MM.1S (cell line): Measurements from ENCODE around the gene OR13F1.

Source experiments
- DNase-seq: peaks from one replicate; pipeline ENCODE4 v3.0.0-alpha.2; 2015
- H2AFZ ChIP-seq: fragments of 300-600 bp; sonication (generic); 2 replicates; pipeline ENCODE4 v1.6.0; 2016; ENCODE audit warnings: antibody characterized with exemption, low read length
- H3F3A ChIP-seq: fragments of 300-600 bp; sonication (generic); 2 replicates; pipeline ENCODE4 v1.6.1; 2016; ENCODE audit warnings: mild to moderate bottlenecking, antibody characterized with exemption, low read length, moderate library complexity, mixed read lengths; ENCODE audit not compliant: insufficient read depth
- H3K27ac ChIP-seq: fragments of 300-600 bp; sonication (generic); 2 replicates; pipeline ENCODE4 v1.5.1; 2016; ENCODE audit warnings: mild to moderate bottlenecking, low read length
- H3K27me3 ChIP-seq: fragments of 300-600 bp; sonication (generic); replicated peaks from 2 replicates; pipeline ENCODE4 v1.6.0; 2016; ENCODE audit warnings: low read length; ENCODE audit not compliant: insufficient read depth
- H3K36me3 ChIP-seq: fragments of 300-600 bp; sonication (generic); replicated peaks from 2 replicates; pipeline ENCODE4 v1.6.1; 2016; ENCODE audit warnings: mild to moderate bottlenecking, low read length, mixed read lengths; ENCODE audit not compliant: insufficient read depth
- H3K4me1 ChIP-seq: fragments of 300-600 bp; sonication (generic); 2 replicates; pipeline ENCODE4 v1.6.1; 2016; ENCODE audit warnings: low read length, mixed read lengths
- H3K4me2 ChIP-seq: fragments of 300-600 bp; sonication (generic); 2 replicates; pipeline ENCODE4 v1.6.0; 2016; ENCODE audit warnings: low read depth, low read length
- H3K4me3 ChIP-seq: fragments of 300-600 bp; sonication (generic); 2 replicates; pipeline ENCODE4 v1.5.1; 2016; ENCODE audit warnings: low read length, mixed read lengths
- H3K79me2 ChIP-seq: fragments of 300-600 bp; sonication (generic); 2 replicates; pipeline ENCODE4 v1.6.1; 2016; ENCODE audit warnings: mixed run types, low read length, mixed read lengths
- H3K9ac ChIP-seq: fragments of 300-600 bp; sonication (generic); 2 replicates; pipeline ENCODE4 v1.6.1; 2016; ENCODE audit warnings: low read length, mixed read lengths
- H3K9me2 ChIP-seq: fragments of 300-600 bp; sonication (generic); replicated peaks from 2 replicates; pipeline ENCODE4 v1.6.1; 2016; ENCODE audit warnings: mild to moderate bottlenecking, low read length, mixed read lengths; ENCODE audit not compliant: insufficient read depth
- H3K9me3 ChIP-seq: fragments of 300-600 bp; sonication (generic); replicated peaks from 2 replicates; pipeline ENCODE4 v1.6.1; 2016; ENCODE audit warnings: mild to moderate bottlenecking, low read length, mixed read lengths; ENCODE audit not compliant: insufficient read depth
- H4K20me1 ChIP-seq: fragments of 300-600 bp; sonication (generic); 2 replicates; pipeline ENCODE4 v1.6.1; 2016; ENCODE audit warnings: mild to moderate bottlenecking, low read length, moderate library complexity, mixed read lengths; ENCODE audit not compliant: insufficient read depth
- EZH2 ChIP-seq: fragments of 300-600 bp; sonication (generic); optimal IDR thresholded peaks from 2 replicates; pipeline ENCODE3; 2017; ENCODE audit warnings: low read depth, mild to moderate bottlenecking, antibody characterized with exemption, low read length, mixed read lengths
- EZH2phosphoT487 ChIP-seq: fragments of 300-600 bp; sonication (generic); IDR thresholded peaks from 2 replicates; pipeline ENCODE4 v1.6.1; 2018; ENCODE audit warnings: antibody characterized with exemption, low read length
- TF ChIP-seq, protein P1 (sequence below): fragments of 300-600 bp; sonication (generic); IDR thresholded peaks from 2 replicates; pipeline ENCODE4 v1.5.1; 2016; ENCODE audit warnings: antibody characterized with exemption, low read length, mixed read lengths

Gene OR13F1

DNA sequence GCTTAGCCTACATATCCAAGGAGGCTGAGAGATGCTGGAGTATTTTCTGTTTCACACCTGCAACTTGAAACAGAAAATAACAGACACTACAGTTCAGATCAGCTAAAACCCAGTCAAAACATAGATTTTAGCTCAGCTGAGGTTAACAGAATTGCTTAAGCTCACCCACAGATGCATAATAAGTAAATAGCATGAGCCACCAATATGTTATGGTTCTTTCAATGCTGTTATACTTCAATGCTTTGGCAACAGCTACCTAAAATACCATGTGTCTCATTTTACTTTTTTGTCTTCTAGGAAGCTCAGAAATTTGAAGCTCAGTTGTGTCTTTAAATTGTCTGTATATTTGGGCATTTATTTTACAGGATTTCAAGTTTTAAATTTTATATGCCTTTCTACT, 35.8 kb upstream of the OR13F1 start:
- H3K27ac ChIP-seq: no peak overlapping the region
- H4K20me1 ChIP-seq: no peaks in the 10 kb centered on the region
- H3F3A ChIP-seq: no peaks in the 10 kb centered on the region
- H3K4me2 ChIP-seq: no peak overlapping the region
- no peak overlapping the region for H2AFZ ChIP-seq
- no peaks in the 10 kb centered on the region for H3K27me3 ChIP-seq
- no peaks in the 10 kb centered on the region for H3K9me3 ChIP-seq
- no peaks in the 10 kb centered on the region for H3K4me1 ChIP-seq
- H3K36me3 ChIP-seq: no peaks in the 10 kb centered on the region
- H3K79me2 ChIP-seq: no peaks in the 10 kb centered on the region
- no peak for DNase-seq
- no peak overlapping the region for H3K4me3 ChIP-seq
- no peaks in the 10 kb centered on the region for H3K9me2 ChIP-seq
- TF ChIP-seq EZH2 (no peak), EZH2phosphoT487 (no peak)
- TF ChIP-seq, protein P1, sequence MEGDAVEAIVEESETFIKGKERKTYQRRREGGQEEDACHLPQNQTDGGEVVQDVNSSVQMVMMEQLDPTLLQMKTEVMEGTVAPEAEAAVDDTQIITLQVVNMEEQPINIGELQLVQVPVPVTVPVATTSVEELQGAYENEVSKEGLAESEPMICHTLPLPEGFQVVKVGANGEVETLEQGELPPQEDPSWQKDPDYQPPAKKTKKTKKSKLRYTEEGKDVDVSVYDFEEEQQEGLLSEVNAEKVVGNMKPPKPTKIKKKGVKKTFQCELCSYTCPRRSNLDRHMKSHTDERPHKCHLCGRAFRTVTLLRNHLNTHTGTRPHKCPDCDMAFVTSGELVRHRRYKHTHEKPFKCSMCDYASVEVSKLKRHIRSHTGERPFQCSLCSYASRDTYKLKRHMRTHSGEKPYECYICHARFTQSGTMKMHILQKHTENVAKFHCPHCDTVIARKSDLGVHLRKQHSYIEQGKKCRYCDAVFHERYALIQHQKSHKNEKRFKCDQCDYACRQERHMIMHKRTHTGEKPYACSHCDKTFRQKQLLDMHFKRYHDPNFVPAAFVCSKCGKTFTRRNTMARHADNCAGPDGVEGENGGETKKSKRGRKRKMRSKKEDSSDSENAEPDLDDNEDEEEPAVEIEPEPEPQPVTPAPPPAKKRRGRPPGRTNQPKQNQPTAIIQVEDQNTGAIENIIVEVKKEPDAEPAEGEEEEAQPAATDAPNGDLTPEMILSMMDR: no peak
- no peak overlapping the region for H3K9ac ChIP-seq

DNA sequence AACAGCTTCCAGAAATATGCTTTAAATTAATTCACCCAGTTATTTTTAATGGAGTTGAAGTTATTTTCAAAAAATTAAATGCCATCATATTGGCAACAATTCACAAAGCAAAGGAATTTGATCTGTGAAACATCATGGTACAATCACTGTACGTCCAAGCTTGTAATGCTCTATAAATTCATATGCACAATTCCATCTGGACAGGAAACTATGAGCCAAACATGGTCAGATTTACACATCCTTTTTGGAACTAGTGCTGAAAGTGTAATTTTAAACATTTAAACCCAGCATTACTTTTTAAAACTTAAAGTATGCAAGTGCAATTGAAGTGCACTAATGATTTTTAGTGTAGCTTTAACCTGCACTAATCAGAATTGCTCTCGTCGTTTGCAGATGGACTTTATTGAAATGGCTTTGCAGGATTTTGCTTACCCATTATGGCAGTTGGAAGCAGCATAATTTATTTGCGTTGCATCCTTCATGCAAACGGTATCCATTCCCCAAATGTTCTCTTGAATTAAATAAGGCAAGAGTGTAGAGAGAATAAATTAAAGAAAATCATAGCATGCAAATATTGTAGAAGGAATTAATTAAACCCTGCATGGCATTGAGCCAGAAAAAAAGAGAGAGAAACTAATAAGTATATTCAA, 21.0 kb upstream of the OR13F1 start:
- TF ChIP-seq, protein P1: no peak
- TF ChIP-seq EZH2 (no peak), EZH2phosphoT487 (no peak)
- DNase-seq: no peak

DNA sequence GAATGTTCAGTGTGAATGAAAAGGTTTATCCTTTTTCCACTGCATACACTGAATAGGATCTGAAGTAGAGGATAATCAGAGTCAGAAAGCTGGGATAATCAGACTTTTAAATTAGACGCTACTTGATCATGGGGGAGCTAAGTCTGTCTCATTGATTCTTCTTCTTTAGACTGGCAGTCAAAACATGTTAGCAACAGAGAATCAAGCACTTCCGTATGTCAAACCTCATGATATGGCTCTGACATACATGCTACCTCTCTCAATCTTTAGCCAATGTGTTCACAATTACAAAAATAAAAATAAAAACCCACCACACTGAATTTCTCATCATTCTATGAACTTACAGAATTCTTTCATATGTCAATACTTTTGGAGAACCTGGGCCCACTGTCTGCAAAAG, 19.0 kb upstream of the OR13F1 start:
- Histone ChIP-seq H3K27me3 (no peaks in the 10 kb centered on the region), H3K4me3 (no peak overlapping the region), H3F3A (no peaks in the 10 kb centered on the region), H4K20me1 (no peaks in the 10 kb centered on the region), H3K36me3 (no peaks in the 10 kb centered on the region), H3K9me3 (no peaks in the 10 kb centered on the region), H3K9ac (no peak overlapping the region), H3K9me2 (no peaks in the 10 kb centered on the region), H3K4me1 (no peaks in the 10 kb centered on the region), H2AFZ (no peak overlapping the region), H3K4me2 (no peak overlapping the region), H3K27ac (no peak overlapping the region), H3K79me2 (no peaks in the 10 kb centered on the region)
- TF ChIP-seq EZH2phosphoT487 (no peak), EZH2 (no peak)
- TF ChIP-seq, protein P1: no peak
- no peak for DNase-seq

More for the DNA sequence above, 21.0 kb upstream of the OR13F1 start:
- H3K9ac ChIP-seq: no peak overlapping the region
- H3K36me3 ChIP-seq: no peaks in the 10 kb centered on the region
- H3K4me3 ChIP-seq: no peak overlapping the region
- no peak overlapping the region for H3K27ac ChIP-seq
- H3F3A ChIP-seq: no peaks in the 10 kb centered on the region
- H2AFZ ChIP-seq: no peak overlapping the region
- H3K4me1 ChIP-seq: no peaks in the 10 kb centered on the region
- no peaks in the 10 kb centered on the region for H3K9me2 ChIP-seq
- H3K79me2 ChIP-seq: no peaks in the 10 kb centered on the region
- H3K27me3 ChIP-seq: no peaks in the 10 kb centered on the region
- H3K9me3 ChIP-seq: no peaks in the 10 kb centered on the region
- no peaks in the 10 kb centered on the region for H4K20me1 ChIP-seq
- no peak overlapping the region for H3K4me2 ChIP-seq
